Lower lobe of right lung (tissue), 2 donors: ENCODE measurements around the gene NR6A1. TPM values are rescaled to one million over a fixed set of nuclear protein-coding genes. Genes with fewer than 3 reads are reported as not detected.

ENCODE experiments used
- ATAC-seq, 2 donors: fragments of 200-7000 bp; cut with Tn5 transposase; one replicate each; pipeline ENCODE4 v1.9.1; 2020 to 2022; ENCODE audit warnings: mild to moderate bottlenecking in 2 of 2, moderate library complexity in 2 of 2
- DNase-seq: peaks from one replicate; pipeline ENCODE4 v3.0.0-alpha.2; 2020
- H3K27ac ChIP-seq: fragments of 200-600 bp; one replicate; pipeline ENCODE4 v1.8.0; 2022
- H3K27me3 ChIP-seq: fragments of 200-600 bp; one replicate; pipeline ENCODE4 v1.8.0; 2022; ENCODE audit warnings: low read depth
- H3K36me3 ChIP-seq: fragments of 200-600 bp; one replicate; pipeline ENCODE4 v1.8.0; 2022; ENCODE audit warnings: mild to moderate bottlenecking
- H3K4me1 ChIP-seq: fragments of 200-600 bp; one replicate; pipeline ENCODE4 v1.8.0; 2022
- H3K4me3 ChIP-seq: fragments of 200-600 bp; one replicate; pipeline ENCODE4 v1.8.0; 2022; ENCODE audit warnings: mild to moderate bottlenecking
- H3K9me3 ChIP-seq: fragments of 200-600 bp; one replicate; pipeline ENCODE4 v1.8.0; 2022
- intact Hi-C: fragments of 100-400 bp; cut with DNase I; formaldehyde crosslinking; loops from one replicate; pipeline ENCODE4 v1.11.0; 2022
- total RNA-seq: library from RNA; stranded (reverse); fragmentation: NEBNext Ultra II Directional; extraction: Animal tissue kit (Norgen Biotek cat#: 25700); gene quantifications from one replicate; pipeline ENCODE4 v1.2.1, GENCODE V29; 2021
- TF ChIP-seq, protein P1 (sequence below): fragments of 200-600 bp; IDR thresholded peaks from one replicate; pipeline ENCODE4 v1.8.0; 2022; ENCODE audit warnings: antibody characterized with exemption, mild to moderate bottlenecking
- donor health status: DM: no; HTN: yes; CAD: no; lungs with severe emphysema.

NR6A1 gene
- total RNA-seq, 1 donor from 2014 or later: 4.5 TPM

DNA sequence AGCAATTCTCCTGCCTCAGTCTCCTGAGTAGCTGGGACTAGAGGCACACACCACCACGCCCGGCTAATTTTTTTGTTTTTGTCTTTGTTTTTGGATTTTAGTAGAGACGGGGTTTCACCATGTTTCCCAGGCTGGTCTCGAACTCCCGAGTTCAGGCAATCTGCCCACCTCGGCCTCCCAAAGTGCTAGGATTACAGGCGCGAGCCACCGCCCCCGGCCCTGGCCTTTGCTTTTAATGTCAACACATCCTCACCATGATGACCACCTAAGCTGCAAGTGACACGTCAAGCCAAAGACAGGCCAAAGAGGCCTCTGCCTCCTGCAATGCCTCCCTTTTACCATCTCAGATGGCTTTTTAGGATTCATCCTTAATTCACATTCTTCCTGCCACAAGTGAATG lies 142.4 kb downstream of the NR6A1 start:
- DNase-seq (no peak), ATAC-seq (no peak)
- Histone ChIP-seq H3K27me3 (no peaks in the 10 kb centered on the region), H3K36me3 (no peaks in the 10 kb centered on the region), H3K9me3 (no peaks in the 10 kb centered on the region), H3K4me3 (no peak overlapping the region), H3K27ac (no peak overlapping the region), H3K4me1 (no peaks in the 10 kb centered on the region)
- intact Hi-C loops: no loop called here
- TF ChIP-seq, protein P1, sequence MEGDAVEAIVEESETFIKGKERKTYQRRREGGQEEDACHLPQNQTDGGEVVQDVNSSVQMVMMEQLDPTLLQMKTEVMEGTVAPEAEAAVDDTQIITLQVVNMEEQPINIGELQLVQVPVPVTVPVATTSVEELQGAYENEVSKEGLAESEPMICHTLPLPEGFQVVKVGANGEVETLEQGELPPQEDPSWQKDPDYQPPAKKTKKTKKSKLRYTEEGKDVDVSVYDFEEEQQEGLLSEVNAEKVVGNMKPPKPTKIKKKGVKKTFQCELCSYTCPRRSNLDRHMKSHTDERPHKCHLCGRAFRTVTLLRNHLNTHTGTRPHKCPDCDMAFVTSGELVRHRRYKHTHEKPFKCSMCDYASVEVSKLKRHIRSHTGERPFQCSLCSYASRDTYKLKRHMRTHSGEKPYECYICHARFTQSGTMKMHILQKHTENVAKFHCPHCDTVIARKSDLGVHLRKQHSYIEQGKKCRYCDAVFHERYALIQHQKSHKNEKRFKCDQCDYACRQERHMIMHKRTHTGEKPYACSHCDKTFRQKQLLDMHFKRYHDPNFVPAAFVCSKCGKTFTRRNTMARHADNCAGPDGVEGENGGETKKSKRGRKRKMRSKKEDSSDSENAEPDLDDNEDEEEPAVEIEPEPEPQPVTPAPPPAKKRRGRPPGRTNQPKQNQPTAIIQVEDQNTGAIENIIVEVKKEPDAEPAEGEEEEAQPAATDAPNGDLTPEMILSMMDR: no peak

DNA sequence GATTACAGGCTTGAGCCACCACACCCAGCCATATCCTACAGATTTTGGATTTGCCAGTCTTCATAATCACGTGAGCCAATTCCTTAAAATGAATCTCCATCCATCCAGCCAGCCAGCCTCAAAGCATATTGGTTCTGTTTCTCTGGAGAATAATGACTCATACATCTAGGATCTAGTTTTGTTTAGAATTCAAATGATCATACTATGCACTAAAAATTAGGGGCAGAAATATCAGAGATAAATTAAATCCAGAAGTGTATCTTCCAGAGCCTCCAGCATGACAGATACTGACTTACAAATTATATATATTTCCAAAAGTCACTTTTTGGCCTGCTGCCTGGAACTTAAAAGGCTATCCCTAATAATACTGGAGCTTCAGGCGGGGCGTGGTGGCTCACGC lies 144.8 kb downstream of the NR6A1 start:
- Histone ChIP-seq H3K4me3 (no peak overlapping the region), H3K36me3 (no peaks in the 10 kb centered on the region), H3K27me3 (no peaks in the 10 kb centered on the region), H3K9me3 (no peaks in the 10 kb centered on the region), H3K27ac (no peak overlapping the region), H3K4me1 (no peaks in the 10 kb centered on the region)
- intact Hi-C loops: no loop called here
- no peak for ATAC-seq
- TF ChIP-seq, protein P1: no peak
- DNase-seq: no peak

DNA sequence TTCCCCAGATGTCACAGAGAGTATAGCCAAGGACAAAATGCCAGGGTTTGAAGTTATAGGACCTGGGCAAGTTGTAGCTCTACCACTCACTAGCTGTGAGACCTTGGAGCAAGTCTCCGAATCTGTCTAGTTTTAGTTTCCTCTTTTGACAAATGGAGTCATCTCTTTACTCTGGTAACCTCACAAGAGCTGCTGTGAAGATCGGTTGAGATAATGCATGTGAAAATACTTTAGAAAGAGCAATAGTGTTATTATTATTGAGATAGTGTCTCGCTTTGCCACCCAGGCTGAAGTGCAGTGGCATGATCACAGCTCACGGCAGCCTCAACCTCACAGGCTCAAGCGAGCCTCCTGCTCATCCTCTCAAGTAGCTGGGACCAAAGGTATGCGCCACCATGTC lies 146.0 kb downstream of the NR6A1 start:
- no peaks in the 10 kb centered on the region for H3K36me3 ChIP-seq
- H3K4me3 ChIP-seq: no peak overlapping the region
- DNase-seq: no peak
- ATAC-seq: no peak
- no peaks in the 10 kb centered on the region for H3K27me3 ChIP-seq
- intact Hi-C loops: no loop called here
- no peaks in the 10 kb centered on the region for H3K4me1 ChIP-seq
- no peak overlapping the region for H3K27ac ChIP-seq
- TF ChIP-seq, protein P1: no peak
- H3K9me3 ChIP-seq: no peaks in the 10 kb centered on the region

DNA sequence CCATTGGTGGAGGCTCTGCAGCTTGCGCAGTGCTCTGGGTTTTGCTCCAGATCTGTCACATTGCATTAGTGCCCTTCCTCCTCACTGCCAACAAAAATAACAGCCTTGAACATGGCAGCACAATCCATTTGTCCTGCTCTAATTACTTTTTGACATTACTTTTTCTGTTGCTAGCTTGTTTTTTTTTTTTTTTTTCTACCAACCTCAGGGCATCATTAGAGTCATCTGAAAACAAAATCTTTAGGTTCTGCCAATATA lies 146.4 kb downstream of the NR6A1 start:
- Histone ChIP-seq H3K36me3 (no peaks in the 10 kb centered on the region), H3K4me3 (no peak overlapping the region), H3K9me3 (no peaks in the 10 kb centered on the region), H3K27me3 (no peaks in the 10 kb centered on the region), H3K4me1 (no peaks in the 10 kb centered on the region), H3K27ac (no peak overlapping the region)
- ATAC-seq: no peak
- intact Hi-C loops: no loop called here
- TF ChIP-seq, protein P1: no peak
- DNase-seq: no peak

DNA sequence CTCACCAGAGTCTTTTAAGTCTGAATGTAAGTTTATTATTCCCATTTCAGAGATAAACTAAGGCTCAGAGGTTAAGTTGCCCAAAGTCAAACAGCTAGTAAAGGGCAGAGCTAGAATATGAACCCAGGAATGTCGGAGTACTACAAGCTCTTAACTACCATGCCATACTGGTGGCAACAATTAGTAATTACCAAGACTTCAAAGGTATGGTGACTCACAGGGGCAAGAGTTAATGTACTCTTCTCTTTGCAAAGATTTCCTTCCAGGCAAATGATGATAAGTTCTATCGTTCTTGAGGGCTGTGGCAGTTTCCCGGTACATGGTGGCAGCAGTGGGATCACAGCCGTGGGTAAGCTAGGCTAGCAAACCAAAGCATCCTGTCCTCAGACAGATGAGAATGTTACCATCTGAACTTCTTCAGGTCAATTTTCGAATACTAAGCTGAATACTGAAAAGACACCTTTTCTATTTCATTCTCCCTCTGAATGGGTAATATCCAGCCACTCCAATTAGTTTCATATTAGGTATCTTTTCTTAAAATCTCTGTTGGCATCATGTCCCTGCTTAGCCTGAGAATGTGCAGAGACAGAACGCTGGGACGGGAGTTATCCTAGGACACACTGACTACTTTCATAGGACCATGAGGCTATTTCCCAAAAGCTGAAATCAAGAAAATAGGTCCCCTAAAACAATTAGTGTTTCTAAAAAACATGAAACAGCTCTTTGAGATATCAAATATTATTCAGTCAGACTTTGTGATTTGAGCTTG lies 147.0 kb downstream of the NR6A1 start:
- Histone ChIP-seq H3K27ac (no peak overlapping the region), H3K9me3 (no peaks in the 10 kb centered on the region), H3K4me3 (no peak overlapping the region), H3K4me1 (no peaks in the 10 kb centered on the region), H3K36me3 (no peaks in the 10 kb centered on the region), H3K27me3 (no peaks in the 10 kb centered on the region)
- no peak for DNase-seq
- intact Hi-C loops: no loop called here
- no peak for ATAC-seq
- TF ChIP-seq, protein P1: no peak
